ENCODE measurements around the gene KLHL33.

KLHL33 gene

DNA sequence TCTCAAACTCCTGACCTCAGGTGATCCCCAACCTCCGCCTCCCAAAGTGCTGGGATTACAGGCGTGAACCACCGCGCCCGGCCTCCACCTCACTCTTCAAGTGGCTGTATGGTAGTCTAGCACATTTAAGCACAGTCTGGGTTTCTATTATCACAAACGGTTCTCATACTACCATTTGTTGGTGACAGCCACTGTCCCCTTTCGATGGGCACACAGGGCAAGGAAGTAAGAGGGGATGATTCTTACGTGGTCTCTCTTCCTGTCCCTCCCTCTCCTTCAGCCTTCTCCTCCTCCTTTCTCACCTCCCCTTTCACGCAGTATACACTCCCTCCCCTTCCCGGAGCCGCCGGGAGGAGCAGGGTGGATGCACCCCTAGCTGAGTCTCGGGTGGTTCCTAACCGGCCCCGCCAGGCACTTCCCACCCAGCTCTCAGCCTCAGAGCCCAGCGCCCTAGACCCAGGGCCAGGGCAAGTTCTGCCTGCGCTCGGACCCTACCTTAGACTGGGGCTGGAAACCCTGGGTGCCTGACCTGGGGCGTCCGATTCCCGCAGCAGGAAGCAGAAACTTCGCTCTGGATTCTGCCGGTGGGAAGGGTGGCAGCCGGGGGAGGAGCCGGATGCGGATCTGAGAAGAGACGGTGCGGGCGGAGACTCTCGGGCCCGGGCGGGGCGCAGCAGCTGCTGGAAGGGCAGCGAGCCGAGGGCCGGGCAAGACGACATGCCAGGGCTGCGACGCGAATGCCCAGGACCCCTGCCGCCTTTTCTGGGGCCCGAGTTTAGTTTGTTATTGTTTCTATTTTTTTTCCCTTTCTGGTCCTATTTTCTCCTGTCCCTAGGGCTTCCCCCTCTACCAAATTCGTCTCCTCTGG is 22.9 kb downstream of the KLHL33 start, which contains the start of gene TEP1:
Gene TEP1, minus strand, starts transcription at position 626 of the 868 bp plus-strand sequence. CDS start 5,062 bp downstream, outside the sequence.
- no peaks in the 10 kb centered on the region; the same call in 1 of the 2 replicates for H3K27me3 ChIP-seq
- peak; percentile 83 for DNase-seq
- TF ChIP-seq, protein P1, sequence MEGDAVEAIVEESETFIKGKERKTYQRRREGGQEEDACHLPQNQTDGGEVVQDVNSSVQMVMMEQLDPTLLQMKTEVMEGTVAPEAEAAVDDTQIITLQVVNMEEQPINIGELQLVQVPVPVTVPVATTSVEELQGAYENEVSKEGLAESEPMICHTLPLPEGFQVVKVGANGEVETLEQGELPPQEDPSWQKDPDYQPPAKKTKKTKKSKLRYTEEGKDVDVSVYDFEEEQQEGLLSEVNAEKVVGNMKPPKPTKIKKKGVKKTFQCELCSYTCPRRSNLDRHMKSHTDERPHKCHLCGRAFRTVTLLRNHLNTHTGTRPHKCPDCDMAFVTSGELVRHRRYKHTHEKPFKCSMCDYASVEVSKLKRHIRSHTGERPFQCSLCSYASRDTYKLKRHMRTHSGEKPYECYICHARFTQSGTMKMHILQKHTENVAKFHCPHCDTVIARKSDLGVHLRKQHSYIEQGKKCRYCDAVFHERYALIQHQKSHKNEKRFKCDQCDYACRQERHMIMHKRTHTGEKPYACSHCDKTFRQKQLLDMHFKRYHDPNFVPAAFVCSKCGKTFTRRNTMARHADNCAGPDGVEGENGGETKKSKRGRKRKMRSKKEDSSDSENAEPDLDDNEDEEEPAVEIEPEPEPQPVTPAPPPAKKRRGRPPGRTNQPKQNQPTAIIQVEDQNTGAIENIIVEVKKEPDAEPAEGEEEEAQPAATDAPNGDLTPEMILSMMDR (IDR thresholded peaks at IDR 0.05; ENCODE audit: low read depth, low read length): no peak
- H3K36me3 ChIP-seq: no peaks in the 10 kb centered on the region
- H3K4me3 ChIP-seq (ENCODE audit: low read depth, low read length): peak within 1 kb of the TSS; percentile 91
- H3K4me1 ChIP-seq: no peaks in the 10 kb centered on the region
- no peaks in the 10 kb centered on the region for H3K9me3 ChIP-seq

GRCh38 chr14:20412411-20412810 is 23.6 kb downstream of the KLHL33 start:
- Histone ChIP-seq H3K9me3 (no peaks in the 10 kb centered on the region), H3K4me1 (no peaks in the 10 kb centered on the region), H3K27me3 (no peaks in the 10 kb centered on the region; the same call in 1 of the 2 replicates), H3K4me3 (ENCODE audit: low read depth, low read length) (peak overlapping the region; percentile 91), H3K36me3 (no peaks in the 10 kb centered on the region)
- TF ChIP-seq, protein P1 (IDR thresholded peaks at IDR 0.05; ENCODE audit: low read depth, low read length): no peak
- DNase-seq: no peak

DNA sequence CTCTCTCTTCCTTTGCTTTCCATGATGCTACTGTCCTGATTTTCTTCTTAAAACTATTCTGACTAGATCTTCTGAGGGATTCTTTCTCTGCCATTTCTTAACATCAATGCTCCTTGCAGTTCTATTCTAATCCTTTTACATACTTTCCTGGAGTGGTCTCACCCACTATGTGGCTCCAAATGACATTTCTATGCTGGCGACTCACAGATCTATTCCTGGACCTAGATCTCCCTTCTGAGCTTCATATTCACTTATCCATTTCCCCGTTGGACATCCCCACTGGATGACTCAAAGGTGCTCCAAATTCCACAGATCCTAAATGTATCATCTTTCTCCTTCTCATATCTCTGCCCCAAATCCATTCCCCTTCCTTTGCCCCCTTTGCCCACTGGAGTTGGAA is 26.7 kb downstream of the KLHL33 start:
- Histone ChIP-seq H3K4me1 (no peaks in the 10 kb centered on the region), H3K9me3 (no peaks in the 10 kb centered on the region), H3K36me3 (no peaks in the 10 kb centered on the region), H3K27me3 (no peaks in the 10 kb centered on the region; the same call in 1 of the 2 replicates), H3K4me3 (ENCODE audit: low read depth, low read length) (no peak overlapping the region)
- TF ChIP-seq, protein P1 (IDR thresholded peaks at IDR 0.05; ENCODE audit: low read depth, low read length): no peak
- no peak for DNase-seq

DNA sequence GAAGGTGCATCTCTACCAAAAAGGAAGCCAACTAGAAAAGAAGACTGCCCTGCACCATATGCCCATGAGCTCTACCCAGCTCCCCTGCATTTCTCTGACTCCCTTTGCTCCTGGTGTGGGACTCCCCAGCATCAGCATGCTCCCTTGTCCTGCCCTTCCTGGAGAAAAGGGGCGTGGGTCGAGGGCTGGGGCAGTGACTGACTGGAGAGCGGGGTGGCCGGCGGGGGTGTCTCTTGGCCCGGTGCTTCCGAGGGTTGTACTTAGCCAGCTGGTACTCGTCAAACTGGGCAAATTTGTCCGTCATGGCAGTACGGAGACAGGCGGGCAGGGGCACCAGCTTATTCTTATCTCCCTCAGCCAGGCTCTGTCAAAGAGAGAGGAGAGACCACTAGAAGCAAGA is 32.4 kb downstream of the KLHL33 start:
- H3K36me3 ChIP-seq: no peaks in the 10 kb centered on the region
- H3K9me3 ChIP-seq: no peaks in the 10 kb centered on the region
- no peak overlapping the region for H3K4me3 ChIP-seq (ENCODE audit: low read depth, low read length)
- no peaks in the 10 kb centered on the region for H3K27me3 ChIP-seq
- TF ChIP-seq, protein P1 (IDR thresholded peaks at IDR 0.05; ENCODE audit: low read depth, low read length): no peak
- DNase-seq: no peak
- H3K4me1 ChIP-seq: no peaks in the 10 kb centered on the region

DNA sequence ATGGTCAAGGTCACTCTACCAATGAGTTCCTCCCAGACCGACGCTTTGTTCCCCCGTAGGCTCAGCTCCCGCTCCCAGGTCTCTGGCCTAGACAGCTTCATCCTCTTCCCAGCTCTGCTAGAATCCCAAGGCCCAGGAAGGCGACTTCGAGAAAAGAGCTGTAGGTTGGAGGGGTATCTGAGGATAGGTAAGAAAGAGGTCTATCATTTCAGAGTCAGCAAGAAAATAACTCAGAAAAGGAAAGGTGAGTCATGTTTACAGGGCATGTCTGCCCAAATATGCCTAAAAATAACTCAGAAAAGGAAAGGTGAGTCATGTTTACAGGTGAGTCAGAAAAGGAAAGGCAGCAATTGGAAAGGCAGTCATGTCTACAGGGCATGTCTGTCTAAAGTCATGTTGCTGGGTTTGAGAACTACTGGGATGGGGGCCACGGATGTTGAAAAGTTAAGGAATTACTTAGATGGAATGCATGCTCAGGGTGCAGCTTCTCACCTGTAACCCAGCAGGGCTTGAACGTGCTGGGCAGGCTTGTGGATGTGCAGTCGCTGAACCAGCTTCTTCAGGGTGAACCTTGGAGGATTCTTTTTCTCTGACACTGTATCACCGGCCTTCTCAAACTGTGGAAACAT is 34.9 kb downstream of the KLHL33 start:
- no peaks in the 10 kb centered on the region for H3K4me1 ChIP-seq
- no peaks in the 10 kb centered on the region for H3K27me3 ChIP-seq
- H3K9me3 ChIP-seq: no peaks in the 10 kb centered on the region
- DNase-seq: no peak
- TF ChIP-seq, protein P1 (IDR thresholded peaks at IDR 0.05; ENCODE audit: low read depth, low read length): no peak
- H3K4me3 ChIP-seq (ENCODE audit: low read depth, low read length): no peak overlapping the region
- no peaks in the 10 kb centered on the region for H3K36me3 ChIP-seq

- TF ChIP-seq, protein P1 (IDR thresholded peaks at IDR 0.05; ENCODE audit: low read depth, low read length): no peak
- DNase-seq: no peak
- Histone ChIP-seq H3K4me3 (ENCODE audit: low read depth, low read length) (no peak overlapping the region), H3K36me3 (no peaks in the 10 kb centered on the region), H3K27me3 (no peaks in the 10 kb centered on the region), H3K4me1 (no peaks in the 10 kb centered on the region), H3K9me3 (no peaks in the 10 kb centered on the region)
Measured at GRCh38 chr14:20400589-20400964, 35.4 kb downstream of the KLHL33 start.

Data from BE2C (cell line).